Measurements from ENCODE around the gene HAGHL. TPM values are rescaled to one million over a fixed set of nuclear protein-coding genes. Genes with fewer than 3 reads are reported as not detected.

Gene HAGHL
- total and polyA plus RNA-seq, 12 donors = 0.35 to 63.5 (median 6.0) TPM; not detected in 1

DNA sequence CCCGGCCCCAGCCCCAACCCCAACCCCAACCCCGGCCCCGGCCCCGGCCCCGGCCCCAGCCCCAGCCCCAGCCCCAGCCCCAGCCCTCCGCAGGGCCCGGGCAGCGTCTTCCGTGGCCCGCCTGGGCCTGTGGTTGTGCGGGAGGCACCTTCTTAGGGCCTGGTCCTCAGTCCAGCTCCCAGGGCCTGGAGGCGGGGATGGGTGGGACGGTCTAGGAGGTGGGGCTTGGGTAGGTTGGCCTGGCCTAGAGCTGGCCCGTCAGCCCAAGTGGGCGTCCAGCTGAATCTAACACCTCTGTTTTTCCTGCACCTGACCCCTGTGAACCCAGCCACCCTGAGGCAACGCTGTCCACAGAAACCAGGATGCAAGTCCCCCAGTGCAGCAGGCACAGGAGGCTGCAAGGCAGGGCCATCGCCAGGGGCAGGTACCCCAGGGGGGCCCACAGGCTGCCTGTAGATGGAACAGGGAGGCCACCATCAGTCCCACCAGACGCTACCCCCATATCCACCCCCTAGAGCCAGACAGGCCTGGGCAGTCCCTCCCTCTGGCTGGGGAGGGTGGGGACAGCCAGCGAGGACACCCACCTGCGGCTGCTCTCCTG, 42.4 kb downstream of the HAGHL start:
- Histone ChIP-seq H3K27me3 (no peaks in the 10 kb centered on the region), H3K27ac (no peak overlapping the region), H3K9me3 (replicated peaks in 1 of 3) (no peaks in the 10 kb centered on the region), H3K4me3 (no peak overlapping the region), H3K36me3 (replicated peaks in 1 of 2) (no peaks in the 10 kb centered on the region), H3K4me1 (replicated peaks in 1 of 2) (no peaks in the 10 kb centered on the region)
- intact Hi-C loops (cut with DNase I) = no loop called here
- no peak for DNase-seq
- WGBS, 4 donors = 40 to 73% methylated on average over 20 of the region's 20 CpGs; no CpG with 5 or more reads in 2 of the 4 donors
- no peak for TF ChIP-seq POLR2A (IDR thresholded peaks at IDR 0.05)
- no peak for TF ChIP-seq CTCF (IDR thresholded peaks at IDR 0.05)

- Histone ChIP-seq H3K27me3 (no peaks in the 10 kb centered on the region), H3K27ac (no peak overlapping the region), H3K36me3 (replicated peaks in 1 of 2) (no peaks in the 10 kb centered on the region), H3K4me3 (no peak overlapping the region), H3K9me3 (replicated peaks in 1 of 3) (no peaks in the 10 kb centered on the region), H3K4me1 (replicated peaks in 1 of 2) (no peaks in the 10 kb centered on the region)
- no peak for DNase-seq
- TF ChIP-seq POLR2A (IDR thresholded peaks at IDR 0.05) (no peak), CTCF (IDR thresholded peaks at IDR 0.05) (no peak)
- intact Hi-C loops (cut with DNase I) = no loop called here
- 40 to 90% (median 78%) methylated on average over 4 to 19 of the region's 19 CpGs for WGBS, 4 donors
These were observed 43.0 kb downstream of the HAGHL start for GRCh38 chr16:769934-770333.

GRCh38 chr16:770411-770810, 43.5 kb downstream of the HAGHL start:
- Histone ChIP-seq H3K36me3 (replicated peaks in 1 of 2) (no peaks in the 10 kb centered on the region), H3K27ac (no peak overlapping the region), H3K4me1 (replicated peaks in 1 of 2) (no peaks in the 10 kb centered on the region), H3K27me3 (no peaks in the 10 kb centered on the region), H3K9me3 (replicated peaks in 1 of 3) (no peaks in the 10 kb centered on the region), H3K4me3 (no peak overlapping the region)
- TF ChIP-seq POLR2A (IDR thresholded peaks at IDR 0.05) (no peak), CTCF (IDR thresholded peaks at IDR 0.05) (no peak)
- intact Hi-C loops (cut with DNase I) = no loop called here
- 40 to 72% (median 72%) methylated on average over 1 to 12 of the region's 13 CpGs; no CpG with 5 or more reads in 1 of the 4 donors for WGBS, 4 donors
- no peak for DNase-seq

DNA sequence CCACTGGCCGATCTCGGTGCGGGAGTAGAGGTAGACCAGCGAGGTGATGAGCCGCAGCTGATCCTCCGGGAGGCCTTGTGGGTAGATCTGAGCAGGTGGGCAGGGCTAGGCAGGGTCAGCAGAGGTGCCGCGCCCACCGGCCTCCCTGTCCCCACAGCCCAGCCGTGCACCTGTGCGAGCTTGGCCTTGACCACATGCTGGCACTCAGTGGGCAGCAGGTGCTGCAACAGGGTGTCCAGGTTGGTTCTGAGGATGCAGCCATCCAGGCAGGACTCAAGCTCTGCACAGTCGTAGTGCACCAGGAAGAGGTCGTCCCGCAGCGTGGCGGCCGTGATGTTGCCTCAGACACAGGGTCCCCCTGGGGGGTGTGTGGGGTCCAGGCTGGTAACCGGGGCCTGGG, 46.1 kb downstream of the HAGHL start:
- Histone ChIP-seq H3K4me1 (replicated peaks in 1 of 2) (no peaks in the 10 kb centered on the region), H3K27ac (no peak overlapping the region), H3K27me3 (no peaks in the 10 kb centered on the region), H3K4me3 (no peak overlapping the region), H3K36me3 (replicated peaks in 1 of 2) (no peaks in the 10 kb centered on the region), H3K9me3 (replicated peaks in 1 of 3) (no peaks in the 10 kb centered on the region)
- WGBS, 4 donors = 82 to 95% (median 87%) methylated on average over 6 to 18 of the region's 18 CpGs
- TF ChIP-seq POLR2A (IDR thresholded peaks at IDR 0.05) = no peak
- TF ChIP-seq CTCF (IDR thresholded peaks at IDR 0.05) = no peak
- DNase-seq = no peak
- intact Hi-C loops (cut with DNase I) = no loop called here

Data from adrenal gland (tissue), 12 donors.